Measurements from ENCODE around the gene EXOC1. TPM values are rescaled to one million over a fixed set of nuclear protein-coding genes. Genes with fewer than 3 reads are reported as not detected.
A peak's percentile ranks its signal among the peaks of the same experiment; 100 is the strongest.

The EXOC1 gene
- total RNA-seq, 1 donor from 2014 or later: 29.0 TPM

DNA sequence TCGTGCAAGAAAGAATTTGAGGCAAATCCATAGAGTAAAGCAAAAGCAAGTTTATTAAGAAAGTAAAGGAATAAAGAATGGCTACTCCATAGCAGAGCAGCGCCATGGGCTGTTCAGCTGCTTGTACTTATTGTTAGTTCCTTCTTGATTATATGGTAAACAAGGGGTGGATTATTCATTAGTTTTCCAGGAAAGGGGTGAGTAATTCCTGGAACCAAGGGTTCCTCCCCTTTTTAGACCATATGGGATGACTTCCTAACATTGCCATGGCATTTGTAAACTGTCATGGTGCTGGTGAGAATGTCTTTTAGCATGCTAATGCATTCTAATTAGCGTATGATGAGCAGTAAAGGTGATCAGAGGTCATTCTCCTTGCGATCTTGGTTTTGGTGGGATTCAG is 71.8 kb downstream of the EXOC1 start:
- H3K4me1 Mint-ChIP-seq: peaks cover 4% of the 10 kb centered on the region
- H3K36me3 Mint-ChIP-seq: no peaks in the 10 kb centered on the region
- H3K9me3 Mint-ChIP-seq: peaks cover 5% of the 10 kb centered on the region
- no peaks in the 10 kb centered on the region for H3K27me3 Mint-ChIP-seq (ENCODE audit: low read depth)
- no peak overlapping the region for H3K27ac Mint-ChIP-seq
- TF ChIP-seq, protein P1, sequence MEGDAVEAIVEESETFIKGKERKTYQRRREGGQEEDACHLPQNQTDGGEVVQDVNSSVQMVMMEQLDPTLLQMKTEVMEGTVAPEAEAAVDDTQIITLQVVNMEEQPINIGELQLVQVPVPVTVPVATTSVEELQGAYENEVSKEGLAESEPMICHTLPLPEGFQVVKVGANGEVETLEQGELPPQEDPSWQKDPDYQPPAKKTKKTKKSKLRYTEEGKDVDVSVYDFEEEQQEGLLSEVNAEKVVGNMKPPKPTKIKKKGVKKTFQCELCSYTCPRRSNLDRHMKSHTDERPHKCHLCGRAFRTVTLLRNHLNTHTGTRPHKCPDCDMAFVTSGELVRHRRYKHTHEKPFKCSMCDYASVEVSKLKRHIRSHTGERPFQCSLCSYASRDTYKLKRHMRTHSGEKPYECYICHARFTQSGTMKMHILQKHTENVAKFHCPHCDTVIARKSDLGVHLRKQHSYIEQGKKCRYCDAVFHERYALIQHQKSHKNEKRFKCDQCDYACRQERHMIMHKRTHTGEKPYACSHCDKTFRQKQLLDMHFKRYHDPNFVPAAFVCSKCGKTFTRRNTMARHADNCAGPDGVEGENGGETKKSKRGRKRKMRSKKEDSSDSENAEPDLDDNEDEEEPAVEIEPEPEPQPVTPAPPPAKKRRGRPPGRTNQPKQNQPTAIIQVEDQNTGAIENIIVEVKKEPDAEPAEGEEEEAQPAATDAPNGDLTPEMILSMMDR (IDR thresholded peaks at IDR 0.05; ENCODE audit: unreplicated experiment): no peak
- no peak overlapping the region for H3K4me3 Mint-ChIP-seq
- DNase-seq (ENCODE audit: low spot score in 2 of 2, unreplicated experiment in 2 of 2): no peak

DNA sequence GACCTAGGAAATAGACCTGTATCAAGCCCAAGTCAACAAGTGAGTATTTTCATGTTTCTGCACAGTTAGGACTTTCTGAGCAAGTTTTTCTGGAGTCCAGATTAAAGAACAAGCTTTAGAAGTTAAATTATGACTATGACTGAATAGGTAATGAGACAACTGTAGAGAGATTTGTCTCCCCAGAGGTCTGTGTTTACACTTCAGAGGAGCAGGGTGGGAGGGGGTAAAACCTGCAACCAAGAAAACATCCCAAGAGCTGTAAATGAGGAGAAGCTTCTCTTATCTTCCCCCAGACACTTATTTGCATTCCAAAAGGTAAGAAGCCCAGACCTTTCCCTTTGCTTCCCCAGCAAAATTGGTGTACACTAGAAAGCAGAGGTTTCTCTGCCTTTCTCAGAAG is 73.2 kb downstream of the EXOC1 start:
- Mint-ChIP-seq H3K9me3 (peaks cover 5% of the 10 kb centered on the region), H3K36me3 (no peaks in the 10 kb centered on the region), H3K27ac (no peak overlapping the region), H3K27me3 (ENCODE audit: low read depth) (no peaks in the 10 kb centered on the region), H3K4me1 (peaks cover 12% of the 10 kb centered on the region), H3K4me3 (no peak overlapping the region)
- TF ChIP-seq, protein P1 (IDR thresholded peaks at IDR 0.05; ENCODE audit: unreplicated experiment): no peak
- no peak for DNase-seq (ENCODE audit: low spot score in 2 of 2, unreplicated experiment in 2 of 2)

DNA sequence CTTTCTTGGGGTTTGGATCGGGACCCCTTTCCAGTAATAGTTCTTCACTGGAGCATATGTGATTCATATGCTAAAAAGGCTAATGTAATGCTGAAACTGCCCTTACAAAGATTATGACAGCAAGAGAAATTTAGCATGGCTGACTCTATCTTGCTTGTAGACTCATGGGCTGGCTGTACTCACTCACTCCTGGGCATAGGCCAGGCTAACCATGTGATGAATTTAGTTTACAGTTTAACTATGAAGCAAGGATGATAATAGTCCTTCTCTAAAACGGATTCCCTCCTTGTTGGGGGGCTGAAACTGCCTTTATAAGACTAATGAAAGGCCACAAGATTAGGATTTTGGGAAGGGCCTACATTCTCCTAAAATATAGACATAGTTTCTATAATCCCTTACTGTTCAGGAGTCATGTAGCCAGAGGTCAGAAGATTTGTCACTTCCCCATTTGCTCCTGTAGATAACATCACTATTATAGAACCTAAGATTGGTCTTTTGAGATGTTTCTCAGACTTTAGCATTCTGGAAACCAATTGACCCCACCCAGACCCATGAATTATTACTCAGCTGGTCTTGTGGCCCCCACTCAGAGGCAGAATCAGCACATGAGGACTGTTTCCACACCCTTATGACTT is 74.5 kb downstream of the EXOC1 start:
- DNase-seq (ENCODE audit: low spot score in 2 of 2, unreplicated experiment in 2 of 2): no peak
- H3K4me3 Mint-ChIP-seq: no peak overlapping the region

DNA sequence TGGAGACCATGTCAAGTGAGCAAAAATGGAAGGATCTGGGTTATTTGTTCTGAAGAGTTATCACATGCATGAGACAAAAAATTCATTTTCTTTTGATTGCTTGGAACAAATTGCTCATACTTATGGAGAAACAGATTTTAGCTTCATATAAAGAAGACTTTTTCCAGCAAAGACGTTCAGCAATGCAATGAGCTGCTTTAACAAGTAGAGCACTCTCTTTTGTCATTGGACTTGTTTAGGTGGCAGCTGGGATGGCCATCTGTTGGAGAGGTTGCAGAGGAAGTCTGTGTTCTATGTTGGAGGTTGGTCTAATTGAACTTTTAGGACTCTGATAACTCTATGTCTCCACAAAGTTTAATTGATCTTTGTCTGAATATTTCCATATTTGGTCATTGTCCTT is 75.4 kb downstream of the EXOC1 start:
- Mint-ChIP-seq H3K27me3 (ENCODE audit: low read depth) (no peaks in the 10 kb centered on the region), H3K4me1 (peaks cover 15% of the 10 kb centered on the region), H3K9me3 (peaks cover 5% of the 10 kb centered on the region), H3K4me3 (no peak overlapping the region), H3K27ac (no peak overlapping the region), H3K36me3 (no peaks in the 10 kb centered on the region)
- TF ChIP-seq, protein P1 (IDR thresholded peaks at IDR 0.05; ENCODE audit: unreplicated experiment): no peak
- DNase-seq (ENCODE audit: low spot score in 2 of 2, unreplicated experiment in 2 of 2): no peak

More for the DNA sequence above, 74.5 kb downstream of the EXOC1 start:
- TF ChIP-seq, protein P1 (IDR thresholded peaks at IDR 0.05; ENCODE audit: unreplicated experiment): no peak
- peaks cover 15% of the 10 kb centered on the region for H3K4me1 Mint-ChIP-seq
- no peaks in the 10 kb centered on the region for H3K27me3 Mint-ChIP-seq (ENCODE audit: low read depth)
- H3K27ac Mint-ChIP-seq: no peak overlapping the region
- H3K36me3 Mint-ChIP-seq: no peaks in the 10 kb centered on the region
- peaks cover 5% of the 10 kb centered on the region for H3K9me3 Mint-ChIP-seq

DNA sequence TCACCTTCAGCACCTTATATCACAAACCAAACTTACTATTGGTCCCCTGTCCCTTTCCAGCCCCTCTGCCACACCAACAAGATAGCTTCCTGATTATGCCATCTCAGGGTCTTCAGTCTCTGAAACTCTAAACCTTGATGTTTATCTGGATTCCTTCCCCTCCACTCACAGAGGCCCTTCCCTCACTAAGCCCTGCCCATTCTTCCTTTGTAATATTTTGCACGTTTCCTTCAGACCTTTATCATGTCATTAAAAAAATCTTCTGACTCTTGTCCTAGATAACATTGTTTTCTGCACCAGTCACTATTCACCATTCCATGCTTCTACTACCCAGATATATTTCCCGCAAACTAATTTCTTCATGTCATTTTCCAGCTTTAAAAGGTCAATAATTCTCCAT is 77.6 kb downstream of the EXOC1 start:
- H3K9me3 Mint-ChIP-seq: peaks cover 17% of the 10 kb centered on the region
- no peak overlapping the region for H3K4me3 Mint-ChIP-seq
- no peaks in the 10 kb centered on the region for H3K27me3 Mint-ChIP-seq (ENCODE audit: low read depth)
- DNase-seq (ENCODE audit: low spot score in 2 of 2, unreplicated experiment in 2 of 2): no peak
- H3K27ac Mint-ChIP-seq: peak overlapping the region; percentile 13
- H3K4me1 Mint-ChIP-seq: peaks cover 15% of the 10 kb centered on the region
- TF ChIP-seq, protein P1 (IDR thresholded peaks at IDR 0.05; ENCODE audit: unreplicated experiment): no peak
- H3K36me3 Mint-ChIP-seq: no peaks in the 10 kb centered on the region
